ENCODE results near the gene COL9A1.

DNA sequence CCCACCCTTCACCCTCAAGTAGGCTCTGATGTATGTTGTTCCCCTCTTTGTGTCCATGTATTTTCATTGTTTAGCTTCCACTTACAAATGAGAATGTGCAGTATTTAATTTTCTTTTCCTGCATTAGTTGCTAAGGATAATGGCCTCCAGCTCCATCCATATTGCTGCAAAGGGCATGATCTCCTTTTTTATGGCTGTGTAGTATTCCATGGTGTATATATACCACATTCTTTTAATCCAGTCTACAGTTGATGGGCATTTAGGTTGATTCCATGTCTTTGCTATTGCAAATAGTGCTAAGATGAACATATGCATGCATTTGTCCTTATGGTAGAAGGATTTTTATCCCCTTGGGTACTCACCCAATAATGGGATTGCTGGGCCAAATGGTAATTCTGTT lies 35.9 kb upstream of the COL9A1 start:
- no peak for TF ChIP-seq POLR2A (IDR thresholded peaks at IDR 0.05)
- TF ChIP-seq, protein P1, sequence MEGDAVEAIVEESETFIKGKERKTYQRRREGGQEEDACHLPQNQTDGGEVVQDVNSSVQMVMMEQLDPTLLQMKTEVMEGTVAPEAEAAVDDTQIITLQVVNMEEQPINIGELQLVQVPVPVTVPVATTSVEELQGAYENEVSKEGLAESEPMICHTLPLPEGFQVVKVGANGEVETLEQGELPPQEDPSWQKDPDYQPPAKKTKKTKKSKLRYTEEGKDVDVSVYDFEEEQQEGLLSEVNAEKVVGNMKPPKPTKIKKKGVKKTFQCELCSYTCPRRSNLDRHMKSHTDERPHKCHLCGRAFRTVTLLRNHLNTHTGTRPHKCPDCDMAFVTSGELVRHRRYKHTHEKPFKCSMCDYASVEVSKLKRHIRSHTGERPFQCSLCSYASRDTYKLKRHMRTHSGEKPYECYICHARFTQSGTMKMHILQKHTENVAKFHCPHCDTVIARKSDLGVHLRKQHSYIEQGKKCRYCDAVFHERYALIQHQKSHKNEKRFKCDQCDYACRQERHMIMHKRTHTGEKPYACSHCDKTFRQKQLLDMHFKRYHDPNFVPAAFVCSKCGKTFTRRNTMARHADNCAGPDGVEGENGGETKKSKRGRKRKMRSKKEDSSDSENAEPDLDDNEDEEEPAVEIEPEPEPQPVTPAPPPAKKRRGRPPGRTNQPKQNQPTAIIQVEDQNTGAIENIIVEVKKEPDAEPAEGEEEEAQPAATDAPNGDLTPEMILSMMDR (IDR thresholded peaks at IDR 0.05): no peak
- TF ChIP-seq POLR2AphosphoS5 (IDR thresholded peaks at IDR 0.05): no peak

Data from prostate gland (tissue), 2 donors.